OCI-LY7 (cell line): ENCODE measurements around the gene KSR1. TPM values are rescaled to one million over a fixed set of nuclear protein-coding genes. Genes with fewer than 3 reads are reported as not detected.

Experiments
- BruUV-seq: library from RNA; stranded (reverse); fragments of 400-500 nt; replicated peaks from 2 replicates; lab custom pipeline; 2021; lab: Mats Ljungman, UMichigan
- CTCF ChIA-PET: fragments of 300-600 bp; sonication (Branson Sonifier 250); formaldehyde crosslinking; loops from one replicate; lab custom pipeline; 2022; ENCODE audit warnings: antibody characterized with exemption; ENCODE audit not compliant: unreplicated experiment; lab: Charles Lee
- POLR2A ChIA-PET: fragments of 300-600 bp; sonication (Branson Sonifier 250); formaldehyde crosslinking; loops from one replicate; lab custom pipeline; 2022; ENCODE audit warnings: antibody characterized with exemption; lab: Charles Lee
- DNase-seq: peaks from one replicate; pipeline ENCODE4 v3.0.0-alpha.2; 2015; ENCODE audit warnings: low spot score
- H2AFZ ChIP-seq: fragments of 200-600 bp; sonication (generic), shearing (Covaris generic); 2 replicates; pipeline ENCODE4 v1.6.1; 2014; ENCODE audit warnings: mild to moderate bottlenecking, antibody characterized with exemption, low read length, moderate library complexity
- H3K27ac ChIP-seq: fragments of 200-600 bp; sonication (generic); 2 replicates; pipeline ENCODE4 v1.5.1; 2014; ENCODE audit warnings: mixed run types, low read depth, mild to moderate bottlenecking, moderate library complexity, low read length, inconsistent platforms; ENCODE audit not compliant: poor library complexity, severe bottlenecking
- H3K36me3 ChIP-seq: fragments of 200-600 bp; sonication (generic); 2 replicates; pipeline ENCODE4 v1.6.1; 2014; ENCODE audit warnings: mild to moderate bottlenecking, antibody characterized with exemption, low read length, moderate library complexity, mixed read lengths; ENCODE audit not compliant: insufficient read depth
- H3K4me1 ChIP-seq: fragments of 200-600 bp; sonication (generic); 2 replicates; pipeline ENCODE4 v1.5.1; 2014; ENCODE audit warnings: mild to moderate bottlenecking, low read length; ENCODE audit not compliant: insufficient read depth, poor library complexity, severe bottlenecking
- H3K4me2 ChIP-seq: fragments of 200-600 bp; sonication (generic); 2 replicates; pipeline ENCODE4 v1.6.1; 2014; ENCODE audit warnings: mild to moderate bottlenecking, low read length
- H3K4me3 ChIP-seq: fragments of 200-600 bp; sonication (generic); 2 replicates; pipeline ENCODE4 v1.5.1; 2014; ENCODE audit warnings: mild to moderate bottlenecking, low read depth, low read length; ENCODE audit not compliant: poor library complexity, severe bottlenecking
- H3K79me2 ChIP-seq: fragments of 200-600 bp; sonication (generic); 2 replicates; pipeline ENCODE4 v1.6.1; 2016; ENCODE audit warnings: low read depth, mild to moderate bottlenecking, low read length, moderate library complexity, mixed read lengths; ENCODE audit not compliant: insufficient read depth
- H3K9me2 ChIP-seq: fragments of 200-600 bp; sonication (generic); 2 replicates; pipeline ENCODE4 v1.6.1; 2016; ENCODE audit warnings: mild to moderate bottlenecking, low read length, mixed read lengths; ENCODE audit not compliant: insufficient read depth
- H3K9me3 ChIP-seq: fragments of 200-600 bp; sonication (generic); 2 replicates; pipeline ENCODE4 v1.6.1; 2014; ENCODE audit warnings: mild to moderate bottlenecking, mixed run types, low read length, mixed read lengths
- H4K20me1 ChIP-seq: fragments of 200-600 bp; sonication (generic); 2 replicates; pipeline ENCODE4 v1.6.1; 2014; ENCODE audit warnings: mild to moderate bottlenecking, antibody characterized with exemption, low read length, moderate library complexity, mixed read lengths; ENCODE audit not compliant: insufficient read depth
- CTCF ChIP-seq: fragments of 200-600 bp; sonication (generic); conservative IDR thresholded peaks from 2 replicates; pipeline ENCODE4 v1.5.1; 2014; ENCODE audit warnings: mild to moderate bottlenecking, antibody characterized with exemption, low read length, moderate library complexity, mixed read lengths
- EZH2phosphoT487 ChIP-seq: fragments of 200-600 bp; sonication (generic); IDR thresholded peaks from 2 replicates; pipeline ENCODE4 v1.6.1; 2018; ENCODE audit warnings: low read depth, borderline replicate concordance, mild to moderate bottlenecking, mixed run types, antibody characterized with exemption, low read length, moderate library complexity, mixed read lengths
- intact Hi-C: fragments of 100-400 bp; cut with micrococcal nuclease; formaldehyde crosslinking; loops from one replicate; pipeline ENCODE4 v1.10.0; 2022; ENCODE audit not compliant: unreplicated experiment
- total RNA-seq, 2 experiments: library from RNA; depleted of rRNA in 1 of 2; stranded (reverse); fragments of >200 nt in 1 of 2; shearing (Covaris generic) in 1 of 2; gene quantifications; 2 replicates each; pipeline ENCODE4 v1.2.3, GENCODE V29; 2014 to 2022

Gene KSR1
- total RNA-seq, 2 experiments from 2014 or later = 2.2 to 4.1 TPM

DNA sequence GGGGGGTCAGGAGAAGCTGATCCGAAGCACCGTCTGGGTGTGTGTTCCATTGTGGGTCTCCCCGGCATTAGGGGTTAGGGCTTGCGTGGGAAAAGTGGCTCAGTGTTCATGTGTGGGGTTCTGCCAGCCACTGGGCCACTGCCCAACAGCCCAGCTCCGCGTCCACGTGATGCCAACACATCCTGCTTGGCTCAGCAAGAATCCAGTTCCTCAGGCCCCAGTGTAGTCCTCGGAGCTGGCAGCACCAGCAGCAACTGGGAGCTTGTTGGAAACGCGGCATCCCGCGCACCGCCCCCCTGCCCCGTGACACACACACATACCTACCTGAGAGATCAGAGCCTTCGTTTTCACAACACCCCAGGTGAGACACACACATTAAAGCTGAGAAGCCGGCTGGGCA, 193.7 kb downstream of the KSR1 start:
- no TSS peak for BruUV-seq
- Histone ChIP-seq H3K4me2 (no peak overlapping the region), H3K4me1 (peaks cover 4% of the 10 kb centered on the region), H3K27ac (no peak overlapping the region), H3K9me3 (no peaks in the 10 kb centered on the region), H4K20me1 (no peaks in the 10 kb centered on the region), H3K9me2 (no peaks in the 10 kb centered on the region), H3K79me2 (no peaks in the 10 kb centered on the region), H3K36me3 (no peaks in the 10 kb centered on the region), H2AFZ (no peak overlapping the region), H3K4me3 (no peak overlapping the region)
- POLR2A ChIA-PET = no interaction called here
- DNase-seq = no peak
- CTCF ChIA-PET = no interaction called here
- intact Hi-C loops = loop anchor here (5.0 to 10.0 kb wide), 2 partner anchors 235 to 413 kb away; no protein-coding TSS in a partner anchor
- TF ChIP-seq EZH2phosphoT487 (no peak), CTCF (no peak)

DNA sequence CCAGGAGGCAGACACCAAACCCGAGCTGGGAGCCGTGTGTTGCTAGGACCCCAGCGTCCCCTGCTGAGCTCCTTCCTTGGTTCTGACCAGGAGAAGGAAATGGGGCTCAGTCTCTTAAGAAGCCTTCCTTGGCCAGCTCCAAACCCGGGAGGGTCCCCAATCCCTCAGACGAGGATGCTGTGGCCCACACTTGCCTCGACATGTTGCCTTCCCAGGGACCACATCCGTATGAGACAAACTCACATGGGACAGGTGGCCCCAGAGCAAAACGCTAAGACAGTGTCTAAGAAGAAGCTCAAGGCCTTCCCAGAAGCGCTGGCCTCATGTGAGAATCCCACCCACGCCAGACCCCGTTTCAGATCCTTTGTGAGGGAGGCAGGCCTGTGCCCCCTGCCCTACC, 194.6 kb downstream of the KSR1 start:
- Histone ChIP-seq H3K36me3 (no peaks in the 10 kb centered on the region), H3K9me3 (no peaks in the 10 kb centered on the region), H2AFZ (no peak overlapping the region), H3K4me3 (no peak overlapping the region), H3K4me2 (no peak overlapping the region), H3K4me1 (peaks cover 4% of the 10 kb centered on the region), H3K27ac (no peak overlapping the region), H3K79me2 (no peaks in the 10 kb centered on the region), H4K20me1 (no peaks in the 10 kb centered on the region), H3K9me2 (no peaks in the 10 kb centered on the region)
- ChIA-PET CTCF (no interaction called here), POLR2A (no interaction called here)
- no TSS peak for BruUV-seq
- TF ChIP-seq CTCF (no peak), EZH2phosphoT487 (no peak)
- DNase-seq = no peak
- intact Hi-C loops = loop anchor here (1.0 to 10.0 kb wide), 3 partner anchors 48 to 414 kb away; no protein-coding TSS in a partner anchor
